ENCODE results near the gene AGBL1. TPM values are rescaled to one million over a fixed set of nuclear protein-coding genes. Genes with fewer than 3 reads are reported as not detected.

The AGBL1 gene
- total and polyA plus RNA-seq, 2 experiments from 2014 or later, result 0.06 to 0.11 TPM

GRCh38 chr15:86483936-86484335 is 404.3 kb downstream of the AGBL1 start:
- no peaks in the 10 kb centered on the region for H3K9me3 ChIP-seq (ENCODE audit: low read depth)
- no peak overlapping the region for H3K27ac ChIP-seq
- H3K27me3 ChIP-seq, result no peaks in the 10 kb centered on the region
- peak in 1 of 2 donors; percentile 1 for DNase-seq (ENCODE audit: low read depth in 1 of 2, low spot score in 1 of 2)
- no peaks in the 10 kb centered on the region for H3K36me3 ChIP-seq
- no peak overlapping the region for H3K4me3 ChIP-seq
- H3K4me1 ChIP-seq (ENCODE audit: low read depth), result peaks cover 10% of the 10 kb centered on the region
- TF ChIP-seq CTCF (IDR thresholded peaks at IDR 0.05; ENCODE audit: low read depth, low read length), result no peak

GRCh38 chr15:86488046-86488445 is 408.4 kb downstream of the AGBL1 start:
- DNase-seq (ENCODE audit: low read depth in 1 of 2, low spot score in 1 of 2), result no peak
- Histone ChIP-seq H3K36me3 (no peaks in the 10 kb centered on the region), H3K4me3 (no peak overlapping the region), H3K27me3 (no peaks in the 10 kb centered on the region), H3K4me1 (ENCODE audit: low read depth) (peaks cover 19% of the 10 kb centered on the region), H3K27ac (no peak overlapping the region), H3K9me3 (ENCODE audit: low read depth) (no peaks in the 10 kb centered on the region)
- TF ChIP-seq CTCF (IDR thresholded peaks at IDR 0.05; ENCODE audit: low read depth, low read length), result no peak

- no peaks in the 10 kb centered on the region for H3K27me3 ChIP-seq
- no peak overlapping the region for H3K4me3 ChIP-seq
- no peak for TF ChIP-seq CTCF (IDR thresholded peaks at IDR 0.05; ENCODE audit: low read depth, low read length)
- H3K9me3 ChIP-seq (ENCODE audit: low read depth), result no peaks in the 10 kb centered on the region
- H3K36me3 ChIP-seq, result no peaks in the 10 kb centered on the region
- peaks cover 9% of the 10 kb centered on the region for H3K4me1 ChIP-seq (ENCODE audit: low read depth)
- H3K27ac ChIP-seq, result peak overlapping the region; percentile 0
- peak in 1 of 2 donors; percentile 57 for DNase-seq (ENCODE audit: low read depth in 1 of 2, low spot score in 1 of 2)
These were observed 410.3 kb downstream of the AGBL1 start for GRCh38 chr15:86489981-86490380.

GRCh38 chr15:86491118-86491517 is 411.4 kb downstream of the AGBL1 start:
- no peak for DNase-seq (ENCODE audit: low read depth in 1 of 2, low spot score in 1 of 2)
- H3K4me1 ChIP-seq (ENCODE audit: low read depth), result peaks cover 9% of the 10 kb centered on the region
- H3K27me3 ChIP-seq, result no peaks in the 10 kb centered on the region
- no peaks in the 10 kb centered on the region for H3K36me3 ChIP-seq
- no peak for TF ChIP-seq CTCF (IDR thresholded peaks at IDR 0.05; ENCODE audit: low read depth, low read length)
- no peak overlapping the region for H3K4me3 ChIP-seq
- H3K27ac ChIP-seq, result no peak overlapping the region
- no peaks in the 10 kb centered on the region for H3K9me3 ChIP-seq (ENCODE audit: low read depth)

- DNase-seq (ENCODE audit: low read depth in 1 of 2, low spot score in 1 of 2), result no peak
- TF ChIP-seq CTCF (IDR thresholded peaks at IDR 0.05; ENCODE audit: low read depth, low read length), result no peak
- no peaks in the 10 kb centered on the region for H3K36me3 ChIP-seq
- no peaks in the 10 kb centered on the region for H3K27me3 ChIP-seq
- H3K4me1 ChIP-seq (ENCODE audit: low read depth), result peaks cover 9% of the 10 kb centered on the region
- no peak overlapping the region for H3K27ac ChIP-seq
- no peaks in the 10 kb centered on the region for H3K9me3 ChIP-seq (ENCODE audit: low read depth)
- no peak overlapping the region for H3K4me3 ChIP-seq
These were observed 414.2 kb downstream of the AGBL1 start for GRCh38 chr15:86493884-86494283.

GRCh38 chr15:86494475-86494874 is 414.8 kb downstream of the AGBL1 start:
- H3K4me3 ChIP-seq, result no peak overlapping the region
- no peak overlapping the region for H3K27ac ChIP-seq
- no peaks in the 10 kb centered on the region for H3K36me3 ChIP-seq
- TF ChIP-seq CTCF (IDR thresholded peaks at IDR 0.05; ENCODE audit: low read depth, low read length), result no peak
- DNase-seq (ENCODE audit: low read depth in 1 of 2, low spot score in 1 of 2), result no peak
- peaks cover 9% of the 10 kb centered on the region for H3K4me1 ChIP-seq (ENCODE audit: low read depth)
- no peaks in the 10 kb centered on the region for H3K9me3 ChIP-seq (ENCODE audit: low read depth)
- H3K27me3 ChIP-seq, result no peaks in the 10 kb centered on the region

Measured in cardiac muscle cell (in vitro differentiated cells and primary cell).